ENCODE results near the gene SH3GL1.

SH3GL1 gene, protein sequence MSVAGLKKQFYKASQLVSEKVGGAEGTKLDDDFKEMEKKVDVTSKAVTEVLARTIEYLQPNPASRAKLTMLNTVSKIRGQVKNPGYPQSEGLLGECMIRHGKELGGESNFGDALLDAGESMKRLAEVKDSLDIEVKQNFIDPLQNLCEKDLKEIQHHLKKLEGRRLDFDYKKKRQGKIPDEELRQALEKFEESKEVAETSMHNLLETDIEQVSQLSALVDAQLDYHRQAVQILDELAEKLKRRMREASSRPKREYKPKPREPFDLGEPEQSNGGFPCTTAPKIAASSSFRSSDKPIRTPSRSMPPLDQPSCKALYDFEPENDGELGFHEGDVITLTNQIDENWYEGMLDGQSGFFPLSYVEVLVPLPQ

DNA sequence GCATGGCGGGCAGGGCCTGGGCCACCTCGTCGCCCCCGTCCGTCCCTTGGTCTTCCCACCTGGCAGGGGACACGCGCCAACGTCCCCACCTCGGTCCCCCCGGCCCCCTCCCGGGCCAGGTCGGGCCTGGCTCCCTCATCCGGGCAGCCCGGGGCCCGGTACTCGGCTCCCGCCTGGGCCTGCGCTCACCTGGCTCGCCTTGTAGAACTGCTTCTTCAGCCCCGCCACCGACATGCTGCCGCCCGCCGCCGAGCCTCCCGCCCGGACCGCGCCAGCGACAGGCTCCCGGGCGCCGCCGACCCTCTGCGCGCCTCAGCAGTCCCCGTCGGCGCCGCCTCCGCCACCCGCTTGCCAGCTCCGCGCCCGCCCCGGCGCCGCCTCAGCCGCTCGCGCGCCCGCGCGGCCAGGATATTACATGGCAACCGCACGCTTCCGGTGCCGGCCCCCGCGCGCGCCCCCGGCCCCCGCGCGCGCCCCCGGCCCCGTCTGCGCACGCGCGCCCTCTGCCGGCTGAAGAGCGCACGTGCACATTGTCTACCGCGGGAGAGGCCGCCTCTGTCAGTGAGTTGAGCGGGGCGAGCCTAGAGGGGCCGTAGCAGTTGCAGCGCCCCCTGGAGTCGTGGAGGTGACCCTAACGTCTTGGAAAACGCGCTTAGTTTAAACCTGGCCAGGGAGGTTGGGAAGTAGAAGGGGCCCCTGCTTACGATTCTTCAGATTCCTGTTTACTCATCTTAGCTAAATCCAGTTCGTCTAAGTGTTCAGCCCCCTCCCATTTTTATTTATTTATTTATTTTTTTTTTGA, at the start of gene SH3GL1:
Gene SH3GL1, minus strand, starts transcription at position 413 of the 802 bp plus-strand sequence. Its CDS starts 179 bp downstream, at position 234.
- peak; percentile 90 for DNase-seq (ENCODE audit: low read depth)

DNA sequence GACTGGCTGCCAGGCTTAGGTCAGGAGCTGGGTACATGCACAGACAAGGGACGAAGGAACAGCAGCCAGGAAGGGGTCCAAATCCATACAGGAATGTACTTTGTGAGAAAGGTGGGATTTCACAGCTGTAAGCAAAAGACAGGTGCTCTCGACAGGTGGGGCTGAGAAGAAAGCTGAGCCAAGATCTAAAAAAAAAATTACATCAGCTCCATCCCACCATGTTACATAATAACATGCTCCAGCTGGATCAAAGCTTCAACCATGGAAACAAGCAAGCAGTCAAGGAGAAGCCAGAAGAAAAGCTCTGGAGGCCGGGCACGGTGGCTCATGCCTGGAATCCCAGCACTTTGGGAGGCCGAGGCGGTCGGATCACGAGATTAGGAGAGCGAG, 49.3 kb upstream of the SH3GL1 start:
- no peak for DNase-seq (ENCODE audit: low read depth)

DNA sequence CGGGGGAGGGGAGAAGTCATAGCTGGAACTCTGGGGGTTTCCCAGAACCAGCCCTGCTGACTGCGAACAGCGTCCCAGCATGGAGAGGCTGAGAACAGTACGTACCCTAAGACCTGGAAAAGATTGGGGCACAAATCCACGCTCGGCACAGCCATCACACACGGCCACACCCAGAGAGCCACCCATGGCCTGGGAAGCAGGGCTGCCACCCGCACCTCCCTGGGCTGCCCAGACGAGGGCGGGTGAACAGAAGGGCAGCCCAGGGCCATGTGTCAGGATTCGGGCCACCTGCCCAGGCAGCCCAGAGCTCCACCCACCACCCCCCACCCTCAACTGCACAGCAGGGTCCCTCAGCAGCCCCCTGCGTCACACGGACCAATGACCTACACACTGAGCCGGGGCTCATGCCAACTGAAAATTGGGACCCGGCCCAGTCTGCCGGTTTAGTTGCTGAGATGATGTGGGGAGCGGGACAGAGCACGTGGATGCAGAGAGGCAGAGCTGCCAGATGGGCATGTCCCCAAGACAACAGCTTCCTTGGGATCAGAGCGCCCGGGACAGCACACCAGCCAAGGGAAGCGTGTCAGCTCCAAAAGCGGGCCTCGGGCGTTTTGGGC, 48.8 kb upstream of the SH3GL1 start:
- no peak for DNase-seq (ENCODE audit: low read depth)

DNA sequence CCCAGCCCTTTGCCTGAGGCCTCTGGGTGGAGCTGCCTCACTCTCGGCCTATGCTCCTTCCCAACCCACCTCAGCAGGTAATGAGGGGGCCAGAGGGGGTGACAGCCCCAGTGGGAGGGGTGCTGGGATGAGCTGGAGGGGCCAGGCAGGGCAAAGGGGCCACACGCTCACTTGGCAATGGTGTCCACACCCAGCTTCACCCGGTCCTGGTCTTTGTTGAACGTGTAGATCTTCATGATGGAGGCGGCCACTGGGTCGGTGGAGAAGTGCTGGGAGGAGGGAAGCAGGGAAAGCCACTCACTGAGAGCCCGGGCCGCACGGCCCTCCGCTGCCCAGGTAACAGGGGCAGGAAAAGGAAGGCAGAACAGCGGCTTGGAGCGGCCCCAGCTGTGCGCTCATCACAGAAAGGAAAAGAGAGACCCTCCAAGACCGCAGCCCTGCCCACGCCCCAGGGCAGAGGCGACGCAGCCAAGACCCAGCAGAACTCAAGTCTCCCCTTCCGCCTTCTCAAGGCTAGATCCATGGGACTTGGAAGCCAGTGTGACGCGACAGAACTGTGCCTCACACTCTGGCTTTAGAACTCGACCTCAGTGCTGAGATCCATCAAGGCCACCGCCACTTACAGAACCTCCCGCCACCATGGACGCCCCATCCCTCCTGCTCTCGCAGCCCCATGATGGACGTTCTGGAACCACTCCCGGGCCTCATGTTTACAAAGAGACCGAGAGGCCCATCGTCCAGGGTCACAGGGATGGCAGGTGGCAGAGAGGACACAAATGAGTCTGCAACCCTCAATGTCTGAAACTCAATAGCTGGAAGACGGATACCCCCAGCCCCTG, 48.0 kb upstream of the SH3GL1 start:
- no peak for DNase-seq (ENCODE audit: low read depth)

DNA sequence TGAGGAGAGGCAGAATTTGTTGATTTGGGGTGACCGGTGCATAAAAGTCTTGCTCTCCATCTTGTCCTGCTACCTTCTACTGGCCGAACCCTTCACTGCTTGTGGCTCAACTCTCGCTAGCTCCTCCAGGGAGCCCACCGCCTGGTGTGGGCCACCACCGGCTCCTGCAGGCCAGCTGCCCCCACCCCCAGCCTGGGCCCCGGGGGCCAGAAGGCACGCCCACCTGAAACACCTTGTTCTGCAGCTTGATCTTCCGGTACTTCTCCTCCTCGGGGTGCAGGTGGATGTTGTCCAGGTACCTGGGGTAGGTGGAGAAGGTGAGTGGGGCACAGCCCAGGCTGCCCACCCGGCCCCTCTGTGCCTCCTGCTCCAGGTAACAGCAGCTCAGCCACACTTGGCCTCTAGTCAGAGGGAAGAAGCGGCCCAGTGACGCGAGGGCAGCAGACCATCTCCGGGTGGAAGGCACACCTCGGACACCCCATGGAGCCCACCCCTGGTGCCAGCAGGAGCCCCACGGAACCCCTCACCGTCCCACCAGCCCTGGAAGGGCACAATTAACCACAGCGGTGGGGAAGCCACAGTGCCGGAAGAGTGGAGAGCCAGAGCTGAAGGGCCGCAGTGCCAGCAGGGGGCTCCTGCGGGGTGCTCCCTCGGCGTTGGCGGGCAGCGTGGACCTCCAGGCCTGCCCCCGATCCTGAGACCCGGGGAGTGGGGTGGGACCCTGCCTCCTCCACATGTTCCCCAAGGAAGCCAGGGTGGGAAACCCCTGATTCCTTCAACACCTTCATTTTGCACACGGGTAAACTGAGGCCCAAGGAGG, 47.2 kb upstream of the SH3GL1 start:
- DNase-seq (ENCODE audit: low read depth): no peak

DNA sequence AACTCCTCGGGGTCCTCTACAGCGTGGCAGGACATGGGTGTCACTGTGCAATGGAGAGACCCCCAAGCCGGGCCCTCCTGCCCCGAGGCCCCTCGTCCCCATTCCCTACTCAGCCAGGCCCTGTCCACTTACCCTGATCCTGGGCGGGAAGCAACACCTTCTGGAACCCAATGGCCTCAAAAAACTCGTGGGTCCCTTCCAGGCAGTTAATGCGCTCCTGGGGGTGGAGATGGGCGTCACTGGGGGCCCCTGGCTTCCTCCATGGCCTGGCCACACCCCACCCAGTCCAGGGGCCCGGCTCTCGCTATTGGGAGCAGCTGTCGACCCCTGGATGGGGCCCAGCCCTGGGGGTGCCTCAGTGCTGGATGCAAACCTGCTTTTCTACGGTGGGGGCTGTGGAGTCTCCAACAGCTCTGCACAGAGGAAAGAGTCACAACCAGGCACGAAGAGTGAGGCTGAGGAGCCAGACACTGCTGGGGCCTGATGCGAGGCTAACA, 46.4 kb upstream of the SH3GL1 start:
- no peak for DNase-seq (ENCODE audit: low read depth)

DNA sequence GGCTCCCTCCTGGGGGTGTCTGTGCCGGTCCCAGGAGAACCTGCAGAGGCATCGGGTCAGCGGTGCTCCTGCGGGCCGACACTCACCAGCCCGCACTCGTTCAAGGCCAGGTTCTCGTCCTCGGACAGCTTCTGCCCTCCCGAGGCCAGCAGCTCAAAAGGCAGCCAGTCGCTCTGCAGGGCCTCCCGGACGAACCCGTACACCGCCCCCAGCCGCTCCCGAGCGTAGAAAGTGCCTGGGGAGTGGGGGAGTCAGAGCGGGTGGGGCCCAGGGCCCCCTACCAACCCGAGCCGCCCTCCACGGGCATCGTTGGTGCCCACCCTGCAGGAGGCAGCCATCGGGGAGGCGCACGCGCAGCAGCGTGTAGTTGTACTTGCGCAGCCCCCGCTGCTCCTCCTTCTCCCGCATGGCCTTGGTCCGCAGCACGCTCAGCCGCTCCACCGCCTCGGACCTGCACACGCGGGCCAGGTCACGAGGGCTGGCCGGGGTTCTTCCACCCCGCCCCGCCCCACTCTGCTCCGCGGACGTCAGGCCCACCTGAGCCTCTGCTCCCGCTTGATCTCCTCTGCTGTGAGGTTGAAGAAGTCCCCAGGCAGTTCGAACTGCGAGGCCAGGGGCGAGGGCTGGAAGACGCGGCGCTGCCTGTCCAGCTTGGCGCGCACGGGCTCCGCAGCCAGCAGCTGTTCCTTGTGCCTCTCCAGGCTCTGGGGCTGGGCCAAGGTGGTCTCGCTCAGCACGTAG, 45.8 kb upstream of the SH3GL1 start:
- DNase-seq (ENCODE audit: low read depth): no peak

DNA sequence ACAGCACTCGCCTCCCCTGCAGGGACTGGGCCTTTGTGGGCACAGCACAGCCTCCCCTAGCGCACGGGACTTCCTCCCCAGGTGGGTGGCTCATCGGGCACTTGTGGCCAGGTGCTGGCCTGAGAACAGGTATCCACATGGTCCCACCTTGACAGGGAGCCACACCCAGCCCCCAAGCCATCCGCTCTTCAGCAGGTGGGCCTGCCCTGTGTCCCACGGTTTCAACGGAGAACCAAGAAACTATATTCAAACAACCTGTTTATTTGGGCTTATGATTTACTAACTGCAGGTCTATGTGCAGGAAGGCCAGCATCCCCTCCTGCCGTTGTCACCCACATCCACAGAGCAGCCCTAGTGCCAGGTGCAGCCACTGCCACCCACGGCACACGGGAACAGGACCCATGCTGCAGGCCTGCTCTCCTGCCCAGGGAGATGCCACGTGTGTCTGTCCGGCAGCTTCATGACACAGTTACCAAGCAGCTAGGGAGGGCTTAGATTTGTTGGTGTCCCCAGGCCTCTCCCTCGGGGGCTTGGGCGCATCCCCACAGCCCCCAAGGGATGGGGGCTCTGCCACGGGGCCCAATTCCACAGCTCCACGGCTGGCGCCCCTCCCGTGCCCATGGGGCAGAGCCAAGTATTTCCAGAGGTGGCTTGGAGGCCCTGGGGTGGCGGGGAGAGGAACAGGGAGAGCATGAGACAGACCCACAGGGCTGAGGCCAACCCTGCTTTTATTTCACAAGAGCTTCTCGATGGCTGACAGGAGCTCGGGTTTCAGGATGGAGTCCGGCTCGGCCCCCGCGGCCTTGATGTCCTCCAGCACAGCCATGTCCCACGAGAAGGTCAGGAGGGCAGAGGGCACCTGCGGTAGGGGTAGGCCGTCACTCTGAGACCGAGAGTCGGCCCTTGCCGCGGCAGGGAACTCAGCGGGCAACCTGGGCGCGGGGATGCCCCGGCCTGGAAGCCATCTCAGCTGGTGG, 44.7 kb upstream of the SH3GL1 start:
- DNase-seq (ENCODE audit: low read depth): no peak

DNA sequence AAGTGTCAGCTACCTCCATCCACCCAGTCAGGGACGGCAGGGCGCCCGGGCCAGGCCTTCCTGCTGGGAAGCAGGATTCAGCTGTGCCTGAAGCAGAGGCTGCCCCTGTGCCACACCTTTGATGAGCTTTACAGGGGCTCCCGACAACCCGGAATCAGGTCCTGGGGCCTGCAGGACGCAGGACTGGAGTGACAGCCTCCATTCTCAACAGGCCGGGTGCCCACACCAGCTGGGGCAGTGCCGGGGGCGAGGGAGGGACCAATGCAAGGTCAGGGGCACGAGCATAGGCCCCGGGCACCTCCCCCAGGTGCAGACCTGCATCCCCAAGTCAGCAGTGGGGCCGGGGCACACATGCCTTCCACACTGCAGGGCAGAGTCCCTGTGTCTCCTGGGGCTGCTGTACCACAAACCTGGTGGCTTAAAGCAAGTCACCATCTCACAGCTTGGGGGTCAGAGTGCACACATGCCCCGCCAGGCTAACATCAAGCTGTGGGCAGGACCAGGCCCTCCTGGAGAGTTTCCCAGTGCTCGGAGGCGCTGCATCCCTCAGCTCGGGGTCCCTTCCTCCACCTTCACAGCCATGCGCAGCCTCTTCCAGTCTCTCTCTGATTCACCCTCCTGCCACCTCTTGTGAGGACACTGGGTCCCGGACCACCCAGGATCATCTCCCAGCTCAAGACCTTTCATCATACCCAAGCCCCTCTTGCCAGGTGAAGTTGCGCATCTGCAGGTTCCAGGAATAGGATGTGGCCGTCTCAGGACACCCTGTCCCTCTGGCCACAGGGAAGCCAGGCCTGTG, 43.8 kb upstream of the SH3GL1 start:
- no peak for DNase-seq (ENCODE audit: low read depth)

DNA sequence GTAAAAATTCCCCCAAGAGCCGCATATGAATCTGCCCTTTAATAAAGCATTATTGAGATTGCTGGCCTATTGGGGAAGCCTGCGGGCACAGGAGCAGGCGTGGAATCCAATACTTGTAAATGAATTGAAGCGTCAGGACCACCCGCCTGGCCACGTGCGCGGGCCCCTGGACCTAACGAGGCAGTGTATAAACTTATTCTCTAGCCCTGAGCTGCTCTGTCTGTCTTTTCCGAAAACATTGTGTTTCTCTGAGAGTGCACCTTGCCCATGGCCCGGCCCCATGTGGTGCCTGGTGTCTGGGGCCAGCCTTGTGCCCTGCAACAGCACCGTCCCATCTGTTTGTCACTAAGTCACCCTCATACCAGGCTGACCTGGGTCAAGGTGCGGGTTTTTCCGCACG, 42.8 kb upstream of the SH3GL1 start:
- no peak for DNase-seq (ENCODE audit: low read depth)

DNA sequence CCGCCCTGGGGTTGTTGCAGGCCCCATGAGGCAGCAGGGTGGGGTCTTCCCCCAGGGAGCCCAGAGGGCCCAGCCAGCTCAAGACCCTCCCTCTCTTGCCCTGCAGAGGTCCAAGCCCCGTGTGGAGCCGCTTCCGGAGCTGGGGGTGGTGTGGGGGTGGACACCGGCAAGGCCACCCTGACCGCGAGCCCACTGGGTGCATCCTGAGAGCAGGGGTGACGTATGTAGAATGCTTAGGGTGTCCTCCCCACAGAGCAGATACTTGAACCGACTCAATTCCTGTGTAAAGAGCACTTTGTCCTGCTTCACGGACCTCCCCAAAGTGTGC, 42.4 kb upstream of the SH3GL1 start:
- no peak for DNase-seq (ENCODE audit: low read depth)

DNA sequence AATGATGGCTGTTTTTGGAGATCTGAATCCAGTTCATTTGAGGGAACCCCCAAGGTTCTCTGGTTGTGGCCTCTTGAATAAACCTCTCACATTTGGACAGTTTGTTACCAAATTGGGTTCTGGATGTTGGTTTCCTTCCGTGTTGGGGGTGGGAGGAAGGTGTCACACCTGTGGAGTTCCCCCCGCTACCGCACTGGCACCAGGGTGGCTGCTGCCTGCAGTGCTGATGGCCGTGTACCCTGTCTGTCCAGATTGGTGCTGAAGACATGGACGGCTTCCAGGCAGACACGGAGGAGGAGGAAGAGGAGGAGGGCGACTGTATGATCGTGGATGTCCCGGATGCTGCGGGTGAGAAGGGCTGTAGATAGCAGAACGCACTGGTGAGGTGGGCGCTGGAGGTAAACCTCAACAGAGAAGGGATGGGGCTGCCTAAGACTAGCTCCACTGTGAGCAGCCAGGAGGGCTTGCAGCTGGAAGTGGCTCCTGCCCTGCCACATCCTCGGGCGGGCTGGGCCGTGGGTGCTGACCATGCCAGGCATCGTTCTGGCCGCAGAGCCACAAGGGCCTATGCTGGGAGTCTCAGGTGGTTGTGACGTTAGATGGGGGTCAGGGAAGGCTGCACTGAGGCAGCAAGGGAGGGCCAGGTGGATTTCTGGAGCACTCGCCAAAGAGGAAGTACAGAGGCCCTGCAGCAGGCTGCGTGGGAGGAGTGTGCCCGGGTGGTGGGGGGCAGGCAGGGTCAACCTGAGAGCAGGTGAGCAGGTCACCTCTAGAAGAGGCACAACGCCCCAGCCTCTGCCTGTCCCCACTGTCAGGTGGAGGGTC, 41.9 kb upstream of the SH3GL1 start:
- no peak for DNase-seq (ENCODE audit: low read depth)

DNA sequence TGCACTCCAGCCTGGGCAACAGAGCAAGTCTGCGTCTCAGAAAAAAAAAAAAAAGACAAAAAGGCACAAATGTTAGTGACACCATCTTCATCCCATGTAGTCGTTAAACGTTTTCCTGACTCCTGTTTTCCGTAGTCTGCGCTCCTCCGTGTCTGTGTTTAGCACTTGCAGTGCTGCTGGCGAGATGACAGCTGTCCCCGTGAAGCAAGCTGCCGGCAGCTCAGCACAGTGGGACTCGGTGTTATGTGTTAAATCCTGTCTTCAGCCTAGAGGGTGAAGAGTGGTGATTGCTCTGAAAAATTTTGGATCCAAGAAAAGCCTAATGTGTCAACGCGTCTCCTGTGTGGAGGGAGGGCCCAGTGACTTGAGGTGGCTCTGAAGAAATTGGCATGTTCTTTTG, 38.9 kb upstream of the SH3GL1 start:
- DNase-seq (ENCODE audit: low read depth): no peak

DNA sequence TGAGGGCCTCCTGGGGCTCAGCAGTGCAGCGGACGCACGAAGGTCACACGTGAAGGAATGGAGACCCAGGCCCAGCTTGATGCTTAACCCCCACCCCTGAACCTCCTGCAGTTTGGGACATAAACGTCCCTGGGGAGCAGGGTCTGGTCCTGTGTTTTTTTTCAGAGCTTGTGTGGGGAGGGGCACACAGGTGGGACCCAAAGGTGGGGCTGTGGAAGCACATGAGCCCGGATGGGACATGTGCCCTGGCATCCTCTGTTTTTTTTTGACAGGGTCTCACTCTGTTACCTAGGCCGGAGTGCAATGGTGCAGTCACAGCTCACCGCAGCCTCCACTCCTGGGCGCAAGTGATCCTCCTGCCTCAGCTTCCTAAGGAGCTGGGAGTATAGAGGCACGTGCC, 36.8 kb upstream of the SH3GL1 start:
- DNase-seq (ENCODE audit: low read depth): no peak

DNA sequence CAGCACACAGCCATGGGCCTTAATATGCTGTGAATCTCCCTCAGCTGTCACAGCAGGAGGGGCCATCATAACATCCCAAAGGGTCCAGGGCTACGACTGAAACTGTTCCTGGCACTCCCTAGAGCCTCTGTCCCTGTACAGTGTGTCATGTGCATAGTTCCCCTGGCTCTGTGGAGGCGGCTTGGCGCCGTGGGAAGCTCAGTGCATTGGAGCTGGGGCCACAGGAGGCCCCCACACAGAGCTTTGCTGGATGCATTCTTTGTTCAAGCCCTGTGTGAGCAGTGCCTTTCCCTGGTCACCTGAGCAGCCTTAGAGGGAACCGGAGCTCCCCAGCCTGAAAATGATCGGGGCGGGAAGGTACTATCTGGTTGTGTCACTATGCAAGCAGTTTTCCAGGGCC, 35.9 kb upstream of the SH3GL1 start:
- DNase-seq (ENCODE audit: low read depth): no peak

DNA sequence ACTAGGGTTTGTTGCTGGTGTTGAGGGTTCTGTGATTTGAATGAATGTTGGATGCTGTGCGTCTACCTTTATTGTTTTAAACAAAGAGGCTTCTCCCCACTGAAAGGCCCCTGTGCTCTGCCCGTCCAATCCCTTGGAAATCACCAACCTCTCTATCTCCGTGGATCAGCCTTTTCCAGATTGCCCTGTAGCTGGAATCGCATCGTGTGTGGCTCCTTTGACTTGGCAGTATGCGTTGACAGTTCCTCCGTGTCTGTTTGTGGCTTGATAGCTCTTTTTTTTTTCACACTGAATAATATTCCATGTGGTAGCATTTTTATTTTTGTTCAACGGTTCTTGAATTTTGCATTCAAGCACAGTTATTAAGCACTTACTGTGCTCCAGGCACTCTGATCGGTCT, 34.0 kb upstream of the SH3GL1 start:
- no peak for DNase-seq (ENCODE audit: low read depth)

DNA sequence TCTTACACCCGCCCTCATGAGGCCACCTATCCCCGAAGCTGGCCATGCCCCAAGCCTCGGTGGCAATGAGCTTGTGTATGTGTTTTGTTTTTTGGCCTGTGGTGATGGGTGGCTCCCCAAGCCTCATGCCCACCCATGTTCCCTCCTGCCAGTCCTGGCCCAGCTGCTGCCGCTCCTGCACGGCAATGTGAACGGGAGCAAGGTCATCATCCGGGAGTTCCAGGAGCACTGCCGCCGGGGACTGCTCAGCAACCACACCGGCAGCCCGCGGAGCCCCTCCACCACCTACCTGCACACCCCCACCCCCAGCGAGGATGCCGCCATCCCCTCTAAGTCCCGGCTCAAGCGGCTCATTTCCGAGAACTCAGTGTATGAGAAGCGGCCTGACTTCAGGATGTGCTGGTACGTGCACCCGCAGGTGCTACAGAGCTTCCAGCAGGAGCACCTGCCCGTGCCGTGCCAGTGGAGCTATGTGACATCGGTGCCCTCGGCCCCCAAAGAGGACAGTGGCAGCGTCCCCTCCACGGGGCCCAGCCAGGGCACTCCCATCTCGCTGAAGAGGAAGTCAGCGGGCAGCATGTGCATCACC, 32.7 kb upstream of the SH3GL1 start:
- DNase-seq (ENCODE audit: low read depth): no peak
